ENCODE results near the gene FGD2. TPM values are rescaled to one million over a fixed set of nuclear protein-coding genes. Genes with fewer than 3 reads are reported as not detected.

The FGD2 gene
- total and polyA plus RNA-seq, 2 of the 8 experiments (the other 6 are each of a cell fraction or from before 2014, with no cell fraction given) = 0.12 to 0.32 TPM

- TF ChIP-seq POU5F1 (IDR thresholded peaks at IDR 0.05; ENCODE audit: low read depth, low read length) (no peak), ASH2L (IDR thresholded peaks at IDR 0.05; ENCODE audit: low read length) (no peak), SUZ12 (IDR thresholded peaks at IDR 0.05; ENCODE audit: low read length) (no peak), CBX5 (IDR thresholded peaks at IDR 0.05; ENCODE audit: low read depth, low read length) (no peak), EGR1 (IDR thresholded peaks at IDR 0.05; ENCODE audit: borderline replicate concordance, low read depth, low read length) (no peak), TBP (IDR thresholded peaks at IDR 0.05; ENCODE audit: low read depth, low read length) (no peak)
These were observed 40.5 kb upstream of the FGD2 start (continued) for GRCh38 chr6:36964908-36965307.

Data from H1 (cell line).